Neural progenitor cell (in vitro differentiated cells): ENCODE results near the gene IGLL5. TPM values are rescaled to one million over a fixed set of nuclear protein-coding genes. Genes with fewer than 3 reads are reported as not detected.

Experiments
- DNase-seq: peaks from one replicate; pipeline ENCODE4 v3.0.0-alpha.2; 2016; ENCODE audit warnings: low spot score
- H2AFZ ChIP-seq: fragments of 200-600 bp; sonication (generic); replicated peaks from 2 replicates; pipeline ENCODE4 v1.6.1; 2016; ENCODE audit warnings: antibody characterized with exemption
- H3F3A ChIP-seq: fragments of 200-600 bp; sonication (generic); 2 replicates; pipeline ENCODE4 v1.6.1; 2016; ENCODE audit warnings: antibody characterized with exemption, low read depth
- H3K27ac ChIP-seq: fragments of 200-600 bp; sonication (generic); 2 replicates; pipeline ENCODE4 v1.5.1; 2016; ENCODE audit warnings: mild to moderate bottlenecking
- H3K27me3 ChIP-seq: fragments of 200-600 bp; sonication (generic); 2 replicates; pipeline ENCODE4 v1.6.1; 2016; ENCODE audit warnings: mild to moderate bottlenecking, moderate library complexity
- H3K36me3 ChIP-seq: fragments of 200-600 bp; sonication (generic); 2 replicates; pipeline ENCODE4 v1.5.1; 2016
- H3K4me1 ChIP-seq: fragments of 200-600 bp; sonication (generic); 2 replicates; pipeline ENCODE4 v1.6.1; 2016; ENCODE audit warnings: mixed run types
- H3K4me2 ChIP-seq: fragments of 200-600 bp; sonication (generic); 2 replicates; pipeline ENCODE4 v1.6.1; 2016
- H3K4me3 ChIP-seq: fragments of 200-600 bp; sonication (generic); 2 replicates; pipeline ENCODE4 v1.5.1; 2016
- H3K79me2 ChIP-seq: fragments of 200-600 bp; sonication (generic); 2 replicates; pipeline ENCODE4 v1.6.1; 2016; ENCODE audit warnings: low read depth
- H3K9ac ChIP-seq: fragments of 200-600 bp; sonication (generic); 2 replicates; pipeline ENCODE4 v1.6.1; 2016
- H3K9me3 ChIP-seq: fragments of 200-600 bp; sonication (generic); 2 replicates; pipeline ENCODE4 v1.5.1; 2016; ENCODE audit warnings: low read depth
- H4K20me1 ChIP-seq: fragments of 200-600 bp; sonication (generic); 2 replicates; pipeline ENCODE4 v1.6.1; 2016; ENCODE audit warnings: low read depth
- H3K27ac Mint-ChIP-seq: 3 replicates; pipeline ENCODE4 v1.8.0; 2021; ENCODE audit warnings: mixed read lengths
- H3K27me3 Mint-ChIP-seq: 2 replicates; pipeline ENCODE4 v1.8.0; 2022; ENCODE audit warnings: low read depth, mild to moderate bottlenecking, inconsistent platforms, moderate library complexity, mixed read lengths; ENCODE audit not compliant: insufficient read depth
- H3K36me3 Mint-ChIP-seq: 3 replicates; pipeline ENCODE4 v1.8.0; 2021; ENCODE audit warnings: mixed read lengths
- H3K4me1 Mint-ChIP-seq: 3 replicates; pipeline ENCODE4 v1.8.0; 2021; ENCODE audit warnings: mixed read lengths
- H3K4me3 Mint-ChIP-seq: 3 replicates; pipeline ENCODE4 v1.8.0; 2021; ENCODE audit warnings: mild to moderate bottlenecking, moderate library complexity, mixed read lengths
- H3K9me3 Mint-ChIP-seq: 3 replicates; pipeline ENCODE4 v1.8.0; 2020; ENCODE audit warnings: mixed read lengths
- CTCF ChIP-seq: fragments of 200-600 bp; sonication (generic); IDR thresholded peaks from 2 replicates; pipeline ENCODE4 v1.5.1; 2017; ENCODE audit warnings: antibody characterized with exemption, mild to moderate bottlenecking
- EZH2 ChIP-seq: fragments of 200-600 bp; sonication (generic); IDR thresholded peaks from 2 replicates; pipeline ENCODE4 v1.6.1; 2017; ENCODE audit warnings: antibody characterized with exemption, mild to moderate bottlenecking, moderate library complexity
- EZH2phosphoT487 ChIP-seq: fragments of 200-600 bp; sonication (generic); IDR thresholded peaks from 2 replicates; pipeline ENCODE4 v1.6.1; 2017; ENCODE audit warnings: antibody characterized with exemption
- total RNA-seq: library from RNA; depleted of rRNA; stranded (reverse); fragments of >200 nt; gene quantifications from 2 replicates; pipeline ENCODE4 v1.2.3, GENCODE V29; 2015; ENCODE audit warnings: low replicate concordance

The IGLL5 gene
- total RNA-seq, 1 donor from 2014 or later: not detected

- Mint-ChIP-seq H3K9me3 (no peaks in the 10 kb centered on the region), H3K36me3 (no peaks in the 10 kb centered on the region), H3K27me3 (peaks cover 9% of the 10 kb centered on the region), H3K4me1 (no peaks in the 10 kb centered on the region), H3K27ac (peak overlapping the region; percentile 33), H3K4me3 (no peak overlapping the region)
- TF ChIP-seq CTCF (no peak), EZH2 (no peak), EZH2phosphoT487 (no peak)
- Histone ChIP-seq H2AFZ (no peak overlapping the region), H4K20me1 (no peaks in the 10 kb centered on the region), H3K4me3 (no peak overlapping the region), H3K79me2 (no peaks in the 10 kb centered on the region), H3K27me3 (peaks cover 13% of the 10 kb centered on the region), H3K36me3 (no peaks in the 10 kb centered on the region), H3K9ac (no peak overlapping the region), H3K4me2 (no peak overlapping the region), H3K4me1 (peaks cover under 1% of the 10 kb centered on the region), H3F3A (no peaks in the 10 kb centered on the region), H3K9me3 (no peaks in the 10 kb centered on the region), H3K27ac (no peak overlapping the region)
- DNase-seq: no peak
Measured at GRCh38 chr22:22930571-22931556, 43.2 kb downstream of the IGLL5 start.

- Histone ChIP-seq H3K79me2 (no peaks in the 10 kb centered on the region), H3K9ac (no peak overlapping the region), H3K9me3 (no peaks in the 10 kb centered on the region), H3K4me2 (no peak overlapping the region), H3F3A (no peaks in the 10 kb centered on the region), H2AFZ (no peak overlapping the region), H3K27ac (no peak overlapping the region), H3K36me3 (no peaks in the 10 kb centered on the region), H3K27me3 (peaks cover 9% of the 10 kb centered on the region), H3K4me3 (no peak overlapping the region), H3K4me1 (no peaks in the 10 kb centered on the region), H4K20me1 (no peaks in the 10 kb centered on the region)
- peaks cover 9% of the 10 kb centered on the region for H3K27me3 Mint-ChIP-seq
- TF ChIP-seq EZH2 (no peak), CTCF (no peak)
- DNase-seq: no peak
- no peaks in the 10 kb centered on the region for H3K9me3 Mint-ChIP-seq
- no peak overlapping the region for H3K4me3 Mint-ChIP-seq
- no peaks in the 10 kb centered on the region for H3K4me1 Mint-ChIP-seq
- H3K27ac Mint-ChIP-seq: no peak overlapping the region
- H3K36me3 Mint-ChIP-seq: no peaks in the 10 kb centered on the region
Measured at GRCh38 chr22:22931557-22932270, 44.1 kb downstream of the IGLL5 start.

- no peaks in the 10 kb centered on the region for H3K9me3 Mint-ChIP-seq
- no peak overlapping the region for H3K4me3 ChIP-seq
Measured at GRCh38 chr22:22932512-22932941, 44.9 kb downstream of the IGLL5 start.

More at GRCh38 chr22:22932512-22932941, 44.9 kb downstream of the IGLL5 start:
- H3K27ac ChIP-seq: no peak overlapping the region
- Mint-ChIP-seq H3K4me1 (no peaks in the 10 kb centered on the region), H3K36me3 (no peaks in the 10 kb centered on the region), H3K4me3 (no peak overlapping the region), H3K27me3 (peaks cover 8% of the 10 kb centered on the region), H3K27ac (no peak overlapping the region)
- no peak overlapping the region for H3K9ac ChIP-seq
- no peaks in the 10 kb centered on the region for H4K20me1 ChIP-seq
- H3K27me3 ChIP-seq: peaks cover 16% of the 10 kb centered on the region
- H3K4me2 ChIP-seq: no peak overlapping the region
- no peaks in the 10 kb centered on the region for H3K36me3 ChIP-seq
- H2AFZ ChIP-seq: no peak overlapping the region
- no peak for DNase-seq
- H3F3A ChIP-seq: no peaks in the 10 kb centered on the region
- no peaks in the 10 kb centered on the region for H3K79me2 ChIP-seq
- TF ChIP-seq EZH2phosphoT487: no peak
- no peaks in the 10 kb centered on the region for H3K9me3 ChIP-seq
- no peaks in the 10 kb centered on the region for H3K4me1 ChIP-seq
